Thoracic aorta (tissue), 2 donors: ENCODE results near the gene ECHDC3. TPM values are rescaled to one million over a fixed set of nuclear protein-coding genes. Genes with fewer than 3 reads are reported as not detected.

ENCODE experiments used
- ATAC-seq: fragments of 150-250 bp; one replicate; pipeline ENCODE4 v1.8.0; 2017; ENCODE audit warnings: low read depth; ENCODE audit not compliant: insufficient number of reproducible peaks, low FRiP score
- DNase-seq: peaks from one replicate; pipeline ENCODE4 v3.0.0-alpha.2; 2020; ENCODE audit warnings: low spot score
- H3K27ac ChIP-seq, 2 donors: fragments of 200-600 bp; sonication (generic); 1 replicate in 1 of 2; 2 replicates in 1 of 2; pipeline ENCODE4 v1.5.1; 2016; ENCODE audit warnings: mild to moderate bottlenecking in 2 of 2, moderate library complexity in 2 of 2
- H3K27me3 ChIP-seq: fragments of 200-600 bp; sonication (generic); replicated peaks from 2 replicates; pipeline ENCODE4 v1.6.0; 2016; ENCODE audit warnings: mild to moderate bottlenecking; ENCODE audit not compliant: insufficient read depth
- H3K36me3 ChIP-seq: fragments of 200-600 bp; sonication (generic); one replicate; pipeline ENCODE4 v1.5.1; 2016
- H3K4me1 ChIP-seq, 2 donors: fragments of 200-600 bp; sonication (generic); 1 replicate in 1 of 2; 2 replicates in 1 of 2; pipeline versions ENCODE4 v1.5.1 to v1.6.0; 2016; ENCODE audit warnings: low read depth in 2 of 2, mild to moderate bottlenecking in 1 of 2; ENCODE audit not compliant: control insufficient read depth in 1 of 2
- H3K4me3 ChIP-seq: fragments of 200-600 bp; sonication (generic); 2 replicates; pipeline ENCODE4 v1.5.1; 2016; ENCODE audit warnings: mild to moderate bottlenecking
- H3K9me3 ChIP-seq: fragments of 200-600 bp; sonication (generic); 2 replicates; pipeline ENCODE4 v1.5.1; 2016
- total RNA-seq, 2 donors: library from RNA; depleted of rRNA; stranded (reverse); fragments of >200 nt; gene quantifications; one replicate each; pipeline versions ENCODE4 v1.1.0 to v1.2.3, GENCODE V29; 2016
- TF ChIP-seq, protein P1 (sequence below): fragments of 200-600 bp; sonication (generic); IDR thresholded peaks from one replicate; pipeline ENCODE4 v1.5.1; 2019; ENCODE audit warnings: antibody characterized with exemption

The ECHDC3 gene
- total RNA-seq, 2 donors from 2014 or later = 12.2 to 21.2 TPM

DNA sequence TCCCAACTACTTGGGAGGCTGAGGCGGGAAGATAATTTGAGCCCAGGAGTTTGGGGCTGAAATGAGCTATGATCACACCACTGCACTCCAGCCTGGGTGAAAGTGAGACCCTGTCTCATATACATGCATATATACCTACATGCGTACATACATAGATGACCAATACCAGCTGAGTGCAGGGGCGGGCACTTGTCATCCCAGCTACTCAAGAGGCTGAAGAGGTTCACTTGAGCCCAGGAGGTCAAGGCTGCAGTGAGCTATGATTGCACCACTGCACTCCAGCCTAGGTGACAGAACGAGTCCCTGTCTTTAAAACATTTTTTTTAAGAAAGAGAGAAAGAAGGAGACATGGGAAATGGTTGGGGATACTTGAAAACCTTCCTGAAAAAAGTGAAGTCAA lies 63.6 kb downstream of the ECHDC3 start:
- no peaks in the 10 kb centered on the region for H3K4me1 ChIP-seq
- DNase-seq (no peak), ATAC-seq (no peak)
- TF ChIP-seq, protein P1, sequence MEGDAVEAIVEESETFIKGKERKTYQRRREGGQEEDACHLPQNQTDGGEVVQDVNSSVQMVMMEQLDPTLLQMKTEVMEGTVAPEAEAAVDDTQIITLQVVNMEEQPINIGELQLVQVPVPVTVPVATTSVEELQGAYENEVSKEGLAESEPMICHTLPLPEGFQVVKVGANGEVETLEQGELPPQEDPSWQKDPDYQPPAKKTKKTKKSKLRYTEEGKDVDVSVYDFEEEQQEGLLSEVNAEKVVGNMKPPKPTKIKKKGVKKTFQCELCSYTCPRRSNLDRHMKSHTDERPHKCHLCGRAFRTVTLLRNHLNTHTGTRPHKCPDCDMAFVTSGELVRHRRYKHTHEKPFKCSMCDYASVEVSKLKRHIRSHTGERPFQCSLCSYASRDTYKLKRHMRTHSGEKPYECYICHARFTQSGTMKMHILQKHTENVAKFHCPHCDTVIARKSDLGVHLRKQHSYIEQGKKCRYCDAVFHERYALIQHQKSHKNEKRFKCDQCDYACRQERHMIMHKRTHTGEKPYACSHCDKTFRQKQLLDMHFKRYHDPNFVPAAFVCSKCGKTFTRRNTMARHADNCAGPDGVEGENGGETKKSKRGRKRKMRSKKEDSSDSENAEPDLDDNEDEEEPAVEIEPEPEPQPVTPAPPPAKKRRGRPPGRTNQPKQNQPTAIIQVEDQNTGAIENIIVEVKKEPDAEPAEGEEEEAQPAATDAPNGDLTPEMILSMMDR = no peak
- H3K27ac ChIP-seq = no peak overlapping the region
- no peaks in the 10 kb centered on the region for H3K9me3 ChIP-seq
- no peak overlapping the region for H3K4me3 ChIP-seq
- no peaks in the 10 kb centered on the region for H3K27me3 ChIP-seq
- no peaks in the 10 kb centered on the region for H3K36me3 ChIP-seq

DNA sequence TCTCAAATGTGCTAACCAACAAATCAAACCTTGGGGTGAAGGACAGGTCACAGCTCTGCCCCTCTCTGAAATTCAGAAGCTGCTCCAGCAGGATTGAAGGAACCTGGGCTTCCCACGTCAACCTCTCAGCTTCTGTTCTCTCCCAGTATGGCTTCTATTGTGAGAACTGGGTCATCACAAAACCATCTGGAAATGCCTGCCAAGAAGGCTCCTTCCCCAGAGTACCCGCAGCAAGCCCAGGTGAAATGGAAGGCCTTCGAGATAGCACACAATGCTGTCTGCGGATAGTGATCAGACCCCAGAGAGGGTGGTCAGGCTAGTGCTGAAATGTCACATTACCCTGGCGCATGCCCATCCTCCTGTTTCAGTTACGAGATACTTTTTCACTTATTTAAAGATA lies 64.5 kb downstream of the ECHDC3 start:
- no peak for ATAC-seq
- H3K36me3 ChIP-seq = no peaks in the 10 kb centered on the region
- TF ChIP-seq, protein P1 = no peak
- no peak overlapping the region for H3K4me3 ChIP-seq
- H3K9me3 ChIP-seq = no peaks in the 10 kb centered on the region
- H3K27ac ChIP-seq = no peak overlapping the region
- H3K4me1 ChIP-seq = no peaks in the 10 kb centered on the region
- no peak for DNase-seq
- no peaks in the 10 kb centered on the region for H3K27me3 ChIP-seq

DNA sequence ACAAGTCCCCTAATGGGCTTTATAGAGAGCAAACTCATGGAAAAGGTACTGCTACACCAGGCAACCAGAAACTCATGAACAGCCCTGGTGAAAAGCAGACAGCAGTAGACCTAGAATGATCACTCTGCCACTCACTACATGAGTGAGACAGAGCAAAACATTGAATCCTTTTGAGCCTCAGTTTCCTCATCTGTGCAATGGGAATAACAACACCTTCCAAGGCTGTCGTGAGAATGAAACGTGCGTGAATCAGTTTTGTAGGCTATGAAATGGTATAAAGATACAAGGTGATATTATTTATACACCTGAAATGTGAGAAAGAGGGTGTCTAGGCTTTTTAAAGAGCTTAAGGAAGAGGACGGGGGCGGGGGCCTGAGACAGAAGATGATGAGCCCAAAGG lies 66.6 kb downstream of the ECHDC3 start:
- H3K4me1 ChIP-seq = no peaks in the 10 kb centered on the region
- TF ChIP-seq, protein P1 = no peak
- H3K4me3 ChIP-seq = no peak overlapping the region
- H3K9me3 ChIP-seq = no peaks in the 10 kb centered on the region
- H3K27me3 ChIP-seq = no peaks in the 10 kb centered on the region
- H3K36me3 ChIP-seq = no peaks in the 10 kb centered on the region
- DNase-seq (no peak), ATAC-seq (no peak)
- no peak overlapping the region for H3K27ac ChIP-seq

DNA sequence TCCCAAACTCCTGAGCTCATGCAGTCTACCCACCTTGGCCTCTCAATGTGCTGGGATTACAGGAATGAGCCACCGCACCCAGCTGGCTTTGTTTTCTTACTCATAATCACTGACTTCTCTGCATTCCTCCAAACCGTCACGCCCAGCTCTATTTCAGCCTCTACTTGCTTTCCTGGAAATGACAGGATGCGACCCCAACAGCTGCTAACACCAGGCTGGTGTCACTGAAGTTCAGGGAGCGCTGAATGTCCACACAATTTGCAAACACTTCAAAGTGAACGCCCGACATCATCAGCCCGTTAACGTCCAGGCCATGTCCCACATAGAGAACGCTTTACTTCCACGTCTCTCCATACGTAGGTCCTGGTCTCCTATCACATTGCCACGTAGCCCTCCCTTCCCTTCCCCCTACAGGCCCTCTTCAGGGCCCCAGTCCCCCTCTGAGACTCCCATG lies 68.2 kb downstream of the ECHDC3 start:
- ATAC-seq (no peak), DNase-seq (no peak)
- H3K4me1 ChIP-seq = no peaks in the 10 kb centered on the region
- H3K4me3 ChIP-seq = no peak overlapping the region
- no peaks in the 10 kb centered on the region for H3K27me3 ChIP-seq
- TF ChIP-seq, protein P1 = no peak
- H3K27ac ChIP-seq = no peak overlapping the region
- no peaks in the 10 kb centered on the region for H3K36me3 ChIP-seq
- no peaks in the 10 kb centered on the region for H3K9me3 ChIP-seq

DNA sequence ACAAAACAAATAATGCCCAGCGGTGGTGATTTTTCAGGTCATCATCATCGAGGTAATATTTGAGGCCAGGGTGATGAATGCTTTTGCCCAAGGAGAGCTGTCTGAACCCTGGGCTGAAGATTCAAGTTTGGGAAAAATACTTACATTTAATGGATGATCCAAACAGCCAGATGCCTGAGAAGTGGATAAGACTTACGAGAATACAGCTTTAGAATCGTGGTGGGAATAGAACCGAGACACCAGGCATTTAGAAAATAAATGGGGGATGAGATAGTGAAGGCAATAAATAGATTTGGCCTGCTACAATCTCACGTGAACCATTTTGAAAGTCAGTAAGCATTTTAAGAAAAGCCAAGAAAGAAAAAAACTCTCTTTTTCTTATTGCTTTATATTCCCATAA lies 68.8 kb downstream of the ECHDC3 start:
- ATAC-seq (no peak), DNase-seq (no peak)
- Histone ChIP-seq H3K9me3 (no peaks in the 10 kb centered on the region), H3K4me3 (no peak overlapping the region), H3K27ac (no peak overlapping the region), H3K27me3 (no peaks in the 10 kb centered on the region), H3K36me3 (no peaks in the 10 kb centered on the region), H3K4me1 (no peaks in the 10 kb centered on the region)
- TF ChIP-seq, protein P1 = no peak
